Keratinocyte (primary cell): ENCODE measurements around the gene SIDT2. TPM values are rescaled to one million over a fixed set of nuclear protein-coding genes. Genes with fewer than 3 reads are reported as not detected.
A peak's percentile ranks its signal among the peaks of the same experiment; 100 is the strongest.
"Not testable (repeated sequence)": the region's sequence is repeated elsewhere in the genome, so short reads cannot be mapped to it uniquely, and the experiment has no call there.

Experiments used
- DNase-seq: peaks from one replicate; pipeline ENCODE4 v3.0.0-alpha.2; 2011; ENCODE audit warnings: low read depth, missing footprints, low spot score
- FAIRE-seq: peaks from 2 replicates; lab custom pipeline; 2011; peaks lifted over from hg19 to GRCh38; lab: Jason Lieb, UNC
- H2AFZ ChIP-seq: 2 replicates; pipeline ENCODE4 v1.6.0; 2012; ENCODE audit warnings: low read length, control low read depth, inconsistent platforms; ENCODE audit not compliant: control insufficient read depth
- H3K27ac ChIP-seq: 2 replicates; pipeline ENCODE4 v1.5.1; 2011; ENCODE audit warnings: low read length; ENCODE audit not compliant: control insufficient read depth, insufficient read depth
- H3K27me3 ChIP-seq: 3 replicates; pipeline ENCODE4 v1.6.0; 2011; ENCODE audit warnings: low read length; ENCODE audit not compliant: control insufficient read depth, insufficient read depth; ENCODE audit errors: extremely low read depth
- H3K36me3 ChIP-seq, 2 experiments: 2 replicates in 1 of 2; 3 replicates in 1 of 2; pipeline ENCODE4 v1.5.1; 2011; ENCODE audit warnings: low read length in 2 of 2, mild to moderate bottlenecking in 1 of 2; ENCODE audit not compliant: control insufficient read depth in 2 of 2, insufficient read depth in 2 of 2; ENCODE audit errors: extremely low read depth in 1 of 2
- H3K4me1 ChIP-seq: 3 replicates; pipeline ENCODE4 v1.5.1; 2011; ENCODE audit warnings: low read length; ENCODE audit not compliant: control insufficient read depth, insufficient read depth; ENCODE audit errors: extremely low read depth
- H3K4me2 ChIP-seq: 3 replicates; pipeline ENCODE4 v1.6.0; 2011; ENCODE audit warnings: low read depth, low read length; ENCODE audit not compliant: control insufficient read depth, insufficient read depth; ENCODE audit errors: extremely low read depth
- H3K4me3 ChIP-seq, 3 experiments: fragments of 200-600 bp in 1 of 3; sonication (generic) in 1 of 3; 2 replicates in 2 of 3; 3 replicates in 1 of 3; pipeline ENCODE4 v1.5.1; 2011 to 2016; ENCODE audit warnings: low read length in 3 of 3, mild to moderate bottlenecking in 3 of 3, control low read depth in 2 of 3, inconsistent platforms in 1 of 3, low read depth in 1 of 3, mixed read lengths in 1 of 3, mixed run types in 1 of 3, moderate library complexity in 1 of 3; ENCODE audit not compliant: control insufficient read depth in 2 of 3, insufficient read depth in 2 of 3; ENCODE audit errors: extremely low read depth in 1 of 3
- H3K79me2 ChIP-seq: 2 replicates; pipeline ENCODE4 v1.6.0; 2012; ENCODE audit warnings: low read length; ENCODE audit not compliant: control insufficient read depth, insufficient read depth
- H3K9ac ChIP-seq: 3 replicates; pipeline ENCODE4 v1.6.0; 2011; ENCODE audit warnings: low read length; ENCODE audit not compliant: control insufficient read depth, insufficient read depth; ENCODE audit errors: extremely low read depth
- H3K9me1 ChIP-seq: 3 replicates; pipeline ENCODE4 v1.6.0; 2011; ENCODE audit warnings: low read length; ENCODE audit not compliant: control insufficient read depth, insufficient read depth; ENCODE audit errors: extremely low read depth
- H3K9me3 ChIP-seq: 2 replicates; pipeline ENCODE4 v1.5.1; 2012; ENCODE audit warnings: low read depth, low read length; ENCODE audit not compliant: control insufficient read depth
- H4K20me1 ChIP-seq: 3 replicates; pipeline ENCODE4 v1.6.0; 2011; ENCODE audit warnings: low read length; ENCODE audit not compliant: control insufficient read depth, insufficient read depth; ENCODE audit errors: extremely low read depth
- CTCF ChIP-seq, 3 experiments: IDR thresholded peaks in 1 of 3; conservative IDR thresholded peaks in 1 of 3; optimal IDR thresholded peaks in 1 of 3; 2 replicates in 2 of 3; 3 replicates in 1 of 3; pipeline versions ENCODE3 to v1.5.1; 2011; ENCODE audit warnings: low read length in 3 of 3, mild to moderate bottlenecking in 3 of 3, moderate library complexity in 2 of 3, control low read depth in 1 of 3, inconsistent platforms in 1 of 3; ENCODE audit not compliant: insufficient read depth in 2 of 3; ENCODE audit errors: extremely low read depth in 1 of 3
- EZH2 ChIP-seq: IDR thresholded peaks from one replicate; pipeline ENCODE4 v1.6.1; 2012; ENCODE audit warnings: inconsistent platforms, mild to moderate bottlenecking, low read length, moderate library complexity
- dilution Hi-C: fragments of 300-500 bp; cut with MboI; formaldehyde crosslinking; loops from one replicate; pipeline ENCODE4 v1.7.0; 2020; ENCODE audit warnings: low sequenced_read_pairs; ENCODE audit not compliant: extremely low pct_ligation_motif_present
- polyA minus RNA-seq, 3 experiments: library from RNA; depleted of rRNA, polyadenylated mRNA; stranded (reverse); fragments of >200 nt; gene quantifications; 1 replicate in 1 of 3; 2 replicates in 1 of 3; 3 replicates in 1 of 3; pipeline ENCODE4 v1.2.3, GENCODE V29; 2011
- polyA plus RNA-seq, 5 experiments: library from polyadenylated mRNA; depleted of rRNA in 3 of 5; stranded (reverse) in 3 of 5; stranded (forward) in 1 of 5; unstranded in 1 of 5; fragments of >200 nt; gene quantifications; 1 replicate in 1 of 5; 2 replicates in 3 of 5; 3 replicates in 1 of 5; pipeline versions ENCODE4 v1.2.1 to v1.2.3, GENCODE V29; 2011 to 2012; ENCODE audit warnings: missing spikeins in 2 of 5, low read depth in 1 of 5, low replicate concordance in 1 of 5

The SIDT2 gene
- 9.8 to 14.3 TPM (median 12.6 TPM) in 3 replicates for polyA plus RNA-seq
- 24.4 TPM for polyA plus RNA-seq (2011; ENCODE audit: low read depth)
- polyA plus RNA-seq (2011; cell fraction: cytosol; rRNA removed) = 11.1 and 11.9 TPM in 2 replicates
- 53.7 and 63.4 TPM in 2 replicates for polyA plus RNA-seq (2011; cell fraction: nucleus; rRNA removed)
- polyA plus RNA-seq (2012; ENCODE audit: low replicate concordance) = 11.4 and 17.9 TPM in 2 replicates
- 34.9 to 72.0 TPM (median 34.9 TPM) in 3 replicates for polyA minus RNA-seq
- 13.2 TPM for polyA minus RNA-seq (2011; cell fraction: cytosol; rRNA and poly(A)+ RNA removed)
- polyA minus RNA-seq (2011; cell fraction: nucleus; rRNA and poly(A)+ RNA removed) = 39.6 and 59.0 TPM in 2 replicates

- H2AFZ ChIP-seq = peak within 1 kb of the TSS; percentile 75
Observed at GRCh38 chr11:117178210-117179034, at the start of gene SIDT2. Gene SIDT2 (plus strand): TSS chr11:117178743. CDS start chr11:117179264, 521 bp downstream.

GRCh38 chr11:117130396-117130795 lies 48.1 kb upstream of the SIDT2 start:
- H3K9me1 ChIP-seq, H3K79me2 ChIP-seq, H3K4me1 ChIP-seq, dilution Hi-C loops, H2AFZ ChIP-seq, H3K9me3 ChIP-seq, H3K27me3 ChIP-seq, H4K20me1 ChIP-seq, FAIRE-seq, DNase-seq, H3K4me2 ChIP-seq, H3K27ac ChIP-seq, H3K4me3 ChIP-seq, H3K36me3 ChIP-seq, H3K9ac ChIP-seq: not testable (repeated sequence)

More at GRCh38 chr11:117178210-117179034, at the start of gene SIDT2:
- peaks cover 0 to 12% of the 10 kb centered on the region in 2 experiments for H3K36me3 ChIP-seq
- peaks cover 19% of the 10 kb centered on the region for H3K4me1 ChIP-seq
- peak within 1 kb of the TSS; percentile 67 to 81 (median 79) for H3K4me3 ChIP-seq
- peak; percentile 78 for FAIRE-seq
- dilution Hi-C loops = no loop called here
- peak within 1 kb of the TSS; percentile 66 for H3K27ac ChIP-seq
- DNase-seq = peak; percentile 49
- no peaks in the 10 kb centered on the region for H4K20me1 ChIP-seq
- TF ChIP-seq EZH2 (no peak), CTCF (optimal IDR thresholded peaks at IDR 0.05 in 1 of 3, IDR thresholded peaks at IDR 0.05 in 1 of 3, conservative IDR thresholded peaks at IDR 0.05 in 1 of 3; ENCODE audit: extremely low read depth in 1 of 3, insufficient read depth in 2 of 3, low read length in 3 of 3) (no peak)
- no peaks in the 10 kb centered on the region for H3K9me1 ChIP-seq
- no peaks in the 10 kb centered on the region for H3K9me3 ChIP-seq
- peak within 1 kb of the TSS; percentile 79 for H3K9ac ChIP-seq
- peak within 1 kb of the TSS; percentile 97 for H3K4me2 ChIP-seq
- H3K79me2 ChIP-seq = no peaks in the 10 kb centered on the region
- H3K27me3 ChIP-seq = no peaks in the 10 kb centered on the region
